Measurements from ENCODE around the gene SHROOM3.

DNA sequence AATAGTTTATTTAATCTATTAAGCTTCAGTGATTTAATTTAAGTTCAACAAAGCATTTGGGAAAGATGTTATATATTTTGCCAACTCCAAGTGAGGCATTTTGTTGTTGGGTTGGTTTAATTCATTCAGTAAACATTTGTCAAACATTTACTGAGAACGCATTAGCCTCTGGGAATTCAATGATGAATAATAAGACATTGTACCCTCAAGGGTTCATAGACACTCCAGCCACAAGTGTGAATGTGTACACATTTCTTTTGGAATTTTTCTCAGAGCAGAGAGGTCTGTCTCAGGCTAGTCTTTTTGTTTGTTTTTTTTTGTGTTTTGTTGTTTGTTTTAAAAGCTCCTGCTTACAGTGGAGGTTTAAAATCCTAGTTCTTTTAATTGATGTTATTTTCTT, 259.0 kb downstream of the SHROOM3 start:
- TF ChIP-seq CTCF (IDR thresholded peaks at IDR 0.05) (no peak), POLR2A (IDR thresholded peaks at IDR 0.05) (no peak), POLR2AphosphoS5 (IDR thresholded peaks at IDR 0.05; ENCODE audit: insufficient read depth in 1 of 2, low read depth in 1 of 2) (no peak)
